GM19467 (cell line): ENCODE measurements around the gene TNS3.
"Not testable (repeated sequence)": the region's sequence is repeated elsewhere in the genome, so short reads cannot be mapped to it uniquely, and the experiment has no call there.

Experiments used
- ATAC-seq: cut with Tn5 transposase; IDR thresholded peaks from one replicate; pipeline ENCODE4 v1.9.1; 2021; ENCODE audit warnings: mild to moderate bottlenecking, moderate library complexity; ENCODE audit not compliant: unreplicated experiment

The TNS3 gene

DNA sequence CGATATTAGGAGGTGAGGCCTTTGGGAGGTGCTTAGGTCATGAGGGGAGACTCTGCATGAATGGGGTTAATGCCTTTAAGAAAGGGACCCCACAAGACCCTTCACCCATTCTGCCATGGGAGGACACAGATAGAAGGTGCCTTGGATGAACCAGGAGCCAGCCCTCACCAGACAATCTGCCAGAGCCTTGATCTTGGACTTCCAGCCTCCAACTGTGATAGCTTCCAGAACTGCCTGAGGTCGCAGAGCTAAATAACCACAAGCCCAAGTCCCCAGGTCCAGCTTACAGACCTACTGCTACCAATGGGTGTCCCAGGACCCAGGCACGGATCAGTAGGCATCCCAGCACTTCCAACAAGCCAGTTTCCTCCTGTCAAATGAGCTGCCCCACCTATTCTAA is 37.5 kb downstream of the TNS3 start:
- ATAC-seq: no peak

DNA sequence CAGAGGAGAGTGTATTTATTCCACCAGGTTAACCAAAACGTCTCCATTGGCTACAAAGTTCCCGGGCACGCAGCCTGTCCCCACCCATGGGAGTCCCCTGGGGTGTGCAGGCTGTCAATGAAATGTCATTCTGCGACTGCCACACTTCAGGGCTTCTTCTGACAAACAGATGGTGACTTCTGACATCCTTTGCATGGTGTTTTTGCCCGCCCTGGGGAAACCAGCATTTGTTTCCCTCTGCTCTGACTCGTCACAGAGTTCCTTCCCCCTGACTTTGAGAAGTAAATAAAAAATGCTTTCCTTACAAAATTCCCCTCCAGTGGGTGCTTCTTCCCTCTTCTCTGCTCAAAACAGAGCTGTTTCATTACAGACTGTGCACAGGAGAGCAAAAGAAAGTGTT is 38.2 kb downstream of the TNS3 start:
- ATAC-seq: no peak

DNA sequence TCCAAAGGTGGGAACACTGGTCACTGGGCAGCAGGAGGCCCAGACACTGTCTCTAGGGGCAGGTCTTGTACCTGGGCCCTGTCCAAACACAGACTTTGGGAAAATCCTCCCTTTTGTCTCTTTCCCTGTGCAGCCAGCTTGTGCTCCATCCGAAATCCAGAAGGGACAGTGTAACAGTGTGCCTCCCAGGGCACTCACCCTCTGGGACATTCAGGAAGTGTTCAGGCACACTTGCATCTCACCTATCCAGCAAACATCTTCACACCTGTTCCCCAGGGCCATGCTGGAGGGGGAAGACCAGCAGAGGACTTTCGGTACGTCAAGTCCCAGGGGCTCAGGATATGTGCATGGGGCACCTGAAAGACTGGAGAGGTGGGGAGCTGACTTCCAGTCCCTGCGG is 38.9 kb downstream of the TNS3 start:
- no peak for ATAC-seq

DNA sequence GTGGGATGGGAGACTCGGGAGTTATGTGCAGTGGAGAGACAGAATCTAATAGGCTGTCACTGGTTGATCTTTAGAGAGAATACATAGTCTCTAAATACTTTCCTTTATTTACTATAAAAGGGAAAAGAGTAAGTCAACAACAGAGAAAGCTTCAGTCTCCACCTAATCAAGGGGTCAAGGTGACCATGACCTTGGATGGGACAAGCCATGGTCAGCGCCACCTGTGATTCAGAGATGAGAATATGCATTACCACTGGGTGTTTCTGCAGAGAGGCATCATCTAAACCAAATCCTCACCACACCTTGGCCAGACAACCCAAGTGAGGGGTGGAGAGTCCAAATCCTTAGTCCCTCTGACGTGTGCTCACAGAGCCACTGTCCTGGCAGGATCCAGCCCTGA is 39.9 kb downstream of the TNS3 start:
- no peak for ATAC-seq

DNA sequence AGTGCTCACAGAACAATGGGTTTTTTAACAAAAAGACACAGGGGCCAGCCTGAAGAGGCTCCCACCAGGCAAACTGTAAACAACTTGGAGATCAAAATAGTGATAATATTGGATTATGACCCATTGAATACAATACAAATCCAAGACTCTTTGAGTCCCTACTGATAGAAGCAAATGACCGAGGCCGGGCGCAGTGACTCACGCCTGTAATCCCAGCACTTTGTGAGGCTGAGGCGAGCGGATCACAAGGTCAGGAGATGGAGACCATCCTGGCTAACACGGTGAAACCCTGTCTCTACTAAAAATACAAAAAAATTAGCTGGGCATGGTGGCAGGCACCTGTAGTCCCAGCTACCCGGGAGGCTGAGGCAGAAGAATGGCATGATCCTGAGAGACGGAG is 40.4 kb downstream of the TNS3 start:
- ATAC-seq: not testable (repeated sequence)

DNA sequence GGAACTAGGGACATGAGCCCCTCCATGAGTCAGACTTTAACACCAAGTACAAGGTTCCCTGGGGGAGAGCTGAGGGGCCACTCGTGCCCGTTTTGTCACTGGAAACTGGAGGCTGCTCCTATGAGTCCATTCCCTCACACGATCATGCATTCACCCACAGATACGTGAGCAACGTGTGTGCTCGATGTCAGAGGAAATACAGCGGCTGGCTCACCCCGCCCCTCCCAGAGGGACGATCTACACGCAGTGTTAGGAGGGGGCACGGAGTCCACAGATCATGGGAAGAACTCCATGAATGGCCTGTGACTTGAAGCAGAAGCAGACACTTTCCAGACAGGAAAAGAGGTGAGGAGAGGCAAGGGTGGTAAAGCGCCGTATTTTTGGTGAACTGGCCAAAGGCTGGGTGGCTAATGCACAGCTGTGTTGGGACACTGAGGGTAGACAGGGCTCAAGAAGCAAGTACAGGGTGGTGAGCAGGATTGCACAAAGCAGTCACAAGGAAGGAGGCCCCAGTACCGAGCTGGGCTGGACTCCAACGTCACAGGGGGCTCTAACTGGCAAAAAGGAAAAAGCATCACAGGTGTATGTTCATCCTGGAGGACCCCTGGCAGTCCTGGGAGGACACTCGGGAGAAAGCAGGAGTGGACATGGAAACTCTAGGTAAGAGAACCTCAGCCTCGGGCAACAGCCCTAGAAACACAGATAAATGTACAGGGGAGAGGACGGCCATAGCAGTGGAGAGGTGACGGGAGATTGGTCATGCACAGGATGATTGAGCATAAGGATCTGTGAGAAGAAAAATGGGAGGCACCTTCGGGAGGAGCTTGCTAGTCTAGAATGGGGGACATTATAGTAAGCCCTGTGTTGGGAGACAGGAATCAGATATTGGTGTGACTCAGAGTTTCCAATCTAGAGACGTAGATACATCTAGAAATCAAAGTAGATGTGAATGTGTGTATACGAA is 41.2 kb downstream of the TNS3 start:
- no peak for ATAC-seq

DNA sequence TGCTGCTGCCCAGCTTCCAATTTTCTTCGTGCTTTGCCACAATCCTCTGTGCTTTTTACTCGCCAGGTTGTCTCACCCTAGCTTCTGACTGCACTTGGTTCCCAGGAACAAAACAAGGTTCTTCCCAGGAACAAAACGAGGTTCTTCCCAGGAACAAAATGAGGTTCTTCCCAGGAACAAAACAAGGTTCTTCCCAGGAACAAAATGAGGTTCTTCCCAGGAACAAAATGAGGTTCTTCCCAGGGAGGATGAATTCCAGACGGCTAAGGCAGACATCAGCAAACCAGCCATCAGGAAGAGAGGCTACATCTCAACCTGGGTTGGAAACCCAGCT is 41.9 kb downstream of the TNS3 start:
- ATAC-seq: no peak

DNA sequence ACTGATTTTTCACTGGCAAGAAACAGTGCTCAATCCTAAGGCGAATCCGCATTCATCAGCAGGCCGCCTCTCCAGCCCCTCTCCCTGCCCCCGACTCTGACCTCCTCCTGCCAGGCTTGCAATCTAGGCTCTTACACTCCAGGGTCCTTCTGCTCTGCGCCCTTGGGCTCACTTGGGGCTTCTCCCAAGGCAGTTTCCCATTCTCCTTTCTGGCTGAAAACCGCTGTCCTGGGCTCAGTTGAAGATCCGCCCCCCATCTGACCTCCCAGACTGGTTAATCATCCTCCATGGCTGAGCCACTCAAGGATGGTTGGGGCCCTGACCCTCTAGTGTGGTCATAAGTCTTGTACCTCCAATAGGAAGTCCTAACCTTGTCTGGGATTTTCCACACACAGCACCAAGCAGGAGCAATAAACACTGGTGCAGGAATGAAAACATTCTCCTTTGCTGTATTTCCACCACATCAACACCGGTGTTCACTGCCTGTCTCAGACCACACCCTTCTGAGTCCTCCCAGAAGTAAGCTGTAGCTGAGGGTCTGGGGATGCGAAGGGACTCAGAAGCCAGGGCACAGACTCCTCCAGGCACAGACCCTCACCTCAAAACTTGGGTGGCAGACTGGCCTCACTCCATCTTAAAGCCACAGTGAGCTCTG is 42.4 kb downstream of the TNS3 start:
- no peak for ATAC-seq

DNA sequence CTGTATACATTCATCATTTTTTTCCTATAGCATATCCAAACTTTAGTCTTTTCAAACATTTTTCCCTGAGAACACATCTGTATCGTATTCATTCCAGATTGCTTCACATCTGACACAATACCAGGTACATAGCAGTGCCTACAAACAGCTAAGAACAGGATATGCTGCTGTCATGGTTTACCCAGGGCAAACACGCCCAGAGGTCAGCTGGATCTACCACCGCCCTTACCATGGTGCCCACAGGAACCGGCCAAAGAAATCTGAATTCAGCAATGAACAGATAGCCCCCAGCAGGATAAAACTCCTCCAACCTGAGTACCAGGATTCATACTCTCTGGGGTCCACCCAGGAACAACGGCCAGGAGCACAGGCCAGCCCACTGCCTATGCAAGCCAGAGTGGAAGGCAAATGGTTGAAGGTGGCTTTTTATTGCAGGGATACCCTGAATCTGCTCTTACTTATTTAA is 43.0 kb downstream of the TNS3 start:
- no peak for ATAC-seq

DNA sequence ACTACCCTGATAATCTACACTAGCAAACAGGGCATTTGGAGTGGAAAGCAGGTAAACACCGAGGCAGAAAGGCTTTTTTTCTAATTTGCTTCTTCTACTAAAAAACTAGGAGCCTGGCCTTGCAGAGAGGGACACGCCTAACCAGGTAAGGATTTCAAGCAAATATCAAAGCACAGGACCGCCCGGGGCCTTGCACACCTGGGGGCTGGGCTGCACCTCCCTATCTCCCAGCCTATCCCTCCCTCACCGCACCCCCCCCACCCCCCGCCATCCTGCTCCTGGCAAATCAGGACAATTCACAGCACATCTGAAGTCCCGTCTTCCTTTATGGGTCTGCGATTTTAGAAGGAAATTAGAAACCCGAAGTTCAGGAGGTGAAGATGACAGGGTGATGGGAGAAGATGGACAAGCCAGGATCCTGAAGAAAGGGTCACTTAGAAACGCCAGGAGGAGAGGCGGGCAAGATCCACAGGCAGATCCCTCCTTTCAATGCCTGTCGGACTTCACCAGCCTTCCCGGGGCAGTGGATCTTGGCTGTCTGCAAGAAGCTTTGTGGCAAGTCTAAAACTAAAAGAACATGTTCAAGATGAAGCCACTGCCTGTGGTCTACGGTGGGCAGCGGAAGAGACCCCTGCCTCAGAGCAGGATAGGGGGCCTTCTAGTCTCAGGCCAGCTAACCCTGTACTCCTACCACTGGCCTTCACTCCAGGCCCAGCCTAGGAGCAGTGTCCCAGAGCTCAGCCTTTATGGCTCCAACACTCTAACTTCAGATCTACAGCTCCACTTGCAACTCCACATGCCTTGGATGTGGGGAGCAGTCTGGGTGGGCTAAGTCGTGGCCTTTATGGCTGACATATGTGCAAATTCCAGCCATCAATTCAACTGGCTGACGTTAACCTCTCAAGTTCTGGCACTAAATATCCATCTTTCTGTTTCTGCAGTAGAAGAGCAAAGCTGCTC is 43.9 kb downstream of the TNS3 start:
- ATAC-seq: no peak

DNA sequence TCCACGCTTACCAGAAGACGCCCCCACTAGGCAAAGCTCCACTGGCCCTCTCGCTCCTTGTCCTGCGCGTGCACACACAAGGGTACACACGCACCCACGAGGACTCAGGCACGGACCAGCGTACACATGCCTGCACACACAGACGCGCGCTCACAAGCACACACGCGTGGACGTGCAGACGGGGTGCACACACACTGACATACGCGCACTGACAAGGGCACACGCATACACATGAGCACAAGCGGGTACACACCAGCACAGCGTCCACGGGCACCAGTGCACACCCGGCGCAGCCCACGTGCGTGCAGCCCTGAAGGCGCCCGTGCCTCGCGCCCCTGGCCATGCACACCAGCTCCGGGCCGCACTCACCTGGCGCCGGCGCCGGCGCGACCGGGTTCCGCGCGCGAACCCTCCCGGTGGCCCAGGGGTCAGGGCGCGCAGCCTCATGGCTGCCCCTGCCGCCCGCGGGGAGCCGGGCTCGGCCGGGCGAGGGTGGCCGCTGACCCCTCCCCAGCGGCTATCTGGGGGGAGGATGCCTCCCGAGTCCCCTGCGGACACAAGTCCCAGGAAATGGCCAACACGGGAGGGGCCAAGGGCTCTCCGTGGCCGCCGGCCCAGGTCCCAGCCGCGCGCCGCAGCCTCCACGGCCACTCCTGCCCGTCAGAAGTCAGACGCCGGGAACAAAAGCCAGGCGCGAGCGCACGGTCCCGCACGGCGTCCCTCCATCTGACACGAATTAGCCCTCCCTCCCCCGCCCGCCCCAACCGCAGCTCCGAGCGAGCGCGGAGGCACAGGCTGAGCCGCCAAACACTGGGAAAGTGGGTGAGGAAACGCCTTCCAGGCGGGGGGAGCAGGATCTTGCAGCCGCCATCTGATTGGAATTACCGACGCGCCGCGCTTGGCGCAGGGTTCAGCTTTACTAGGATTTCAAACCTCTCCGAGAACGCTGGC is 45.0 kb downstream of the TNS3 start:
- no peak for ATAC-seq

DNA sequence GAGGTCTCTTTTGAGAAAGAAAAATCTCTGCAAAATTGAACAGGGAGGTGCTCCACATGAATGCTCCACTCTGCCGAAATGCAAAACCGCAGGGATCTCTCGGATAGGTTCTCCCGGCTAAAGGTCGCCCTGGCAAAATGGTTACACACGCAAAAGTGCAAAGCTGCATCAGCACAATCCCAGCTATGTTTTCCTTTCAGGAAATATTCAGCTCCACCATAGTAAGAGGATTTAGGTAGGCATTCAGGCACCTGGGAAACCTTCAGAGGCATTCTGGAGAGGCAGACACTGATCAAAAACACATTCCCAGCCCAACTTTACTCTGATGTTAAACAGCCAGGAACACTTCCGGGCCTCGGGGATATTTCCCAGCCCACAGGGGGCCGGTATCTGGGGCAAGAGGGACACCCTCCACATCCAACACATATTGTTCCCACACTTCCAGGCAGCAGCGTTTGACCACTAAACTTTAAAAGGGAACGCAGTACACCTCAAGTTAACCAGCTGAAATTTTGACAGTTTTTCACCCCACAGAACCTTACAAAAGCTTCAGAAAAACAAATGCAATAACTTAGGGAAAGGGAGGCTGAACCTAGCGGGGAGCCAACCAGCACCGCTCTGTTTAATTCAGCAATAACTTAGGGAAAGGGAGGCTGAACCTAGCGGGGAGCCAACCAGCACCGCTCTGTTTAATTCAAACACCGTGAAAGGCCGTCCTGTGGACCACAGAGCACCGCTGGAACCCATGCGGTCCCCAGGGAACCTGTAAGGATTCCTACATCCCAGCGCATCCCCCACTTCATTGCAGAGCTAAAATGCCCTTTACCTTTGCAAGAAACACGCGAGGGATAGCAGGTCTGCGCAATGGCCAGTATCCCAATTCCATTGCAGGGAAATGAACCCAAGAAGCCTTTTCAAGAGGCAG is 45.9 kb downstream of the TNS3 start:
- ATAC-seq: no peak

DNA sequence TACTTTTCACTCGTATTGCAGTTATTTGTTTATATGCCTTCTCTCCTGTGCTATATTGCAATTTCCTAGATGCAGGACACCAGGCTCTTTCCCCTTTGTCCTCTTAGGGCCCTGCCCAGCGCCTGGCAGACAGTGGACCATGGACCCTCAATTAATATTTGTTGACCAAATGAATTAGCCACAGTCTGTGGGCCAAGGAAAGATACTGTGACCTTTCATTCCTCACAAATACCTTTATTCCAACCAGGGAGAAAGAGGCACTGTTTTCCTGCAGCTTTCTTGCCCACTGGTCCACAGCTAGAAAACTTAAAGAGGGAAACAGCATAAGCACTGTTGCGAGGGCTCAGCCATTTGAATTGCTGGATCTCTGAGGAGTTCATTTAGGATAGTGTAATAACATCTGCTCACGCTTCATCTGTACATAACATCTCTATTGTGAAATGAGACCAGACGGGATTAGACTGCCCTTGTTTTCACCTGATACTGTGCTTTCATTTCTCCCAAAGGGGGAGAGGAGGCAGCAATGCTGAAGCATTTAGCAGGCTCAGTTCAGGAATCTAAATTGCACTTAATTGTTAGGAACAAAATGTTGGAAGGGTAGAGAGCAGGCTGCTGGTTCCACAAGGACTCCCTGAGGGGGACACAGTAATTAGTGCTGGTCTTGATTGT is 46.7 kb downstream of the TNS3 start:
- no peak for ATAC-seq

DNA sequence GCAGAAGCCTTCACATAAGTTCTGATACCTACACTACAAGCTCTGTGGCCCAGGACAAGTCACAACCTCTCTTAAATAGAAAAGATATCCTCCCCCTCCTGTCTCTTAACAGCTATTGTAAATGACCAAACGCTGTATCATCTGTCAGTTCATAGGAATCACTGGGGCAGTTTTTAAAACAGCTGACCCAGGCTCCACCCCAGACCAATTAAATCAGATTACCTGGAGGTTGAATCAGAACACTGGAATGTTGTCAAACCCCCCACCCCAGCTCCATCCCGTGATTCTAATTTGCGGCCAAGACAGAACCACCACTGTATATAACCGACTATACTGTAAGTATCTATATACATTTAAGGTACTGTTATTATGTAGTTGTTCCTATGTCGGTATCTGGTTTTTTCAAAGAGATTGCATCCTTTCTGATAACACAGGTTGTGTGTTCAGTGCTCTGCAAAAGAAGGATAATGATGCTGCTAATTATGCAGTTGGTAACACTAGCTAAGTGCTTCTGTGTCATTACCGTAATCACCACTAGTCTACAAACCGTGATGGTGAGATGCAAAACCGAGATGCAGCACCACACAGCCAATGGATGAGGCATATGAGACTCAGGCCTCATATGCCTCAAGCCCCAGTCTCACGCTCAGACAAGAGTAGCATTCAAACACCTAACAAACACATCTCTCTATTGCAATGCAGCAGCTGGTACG is 47.4 kb downstream of the TNS3 start:
- no peak for ATAC-seq

DNA sequence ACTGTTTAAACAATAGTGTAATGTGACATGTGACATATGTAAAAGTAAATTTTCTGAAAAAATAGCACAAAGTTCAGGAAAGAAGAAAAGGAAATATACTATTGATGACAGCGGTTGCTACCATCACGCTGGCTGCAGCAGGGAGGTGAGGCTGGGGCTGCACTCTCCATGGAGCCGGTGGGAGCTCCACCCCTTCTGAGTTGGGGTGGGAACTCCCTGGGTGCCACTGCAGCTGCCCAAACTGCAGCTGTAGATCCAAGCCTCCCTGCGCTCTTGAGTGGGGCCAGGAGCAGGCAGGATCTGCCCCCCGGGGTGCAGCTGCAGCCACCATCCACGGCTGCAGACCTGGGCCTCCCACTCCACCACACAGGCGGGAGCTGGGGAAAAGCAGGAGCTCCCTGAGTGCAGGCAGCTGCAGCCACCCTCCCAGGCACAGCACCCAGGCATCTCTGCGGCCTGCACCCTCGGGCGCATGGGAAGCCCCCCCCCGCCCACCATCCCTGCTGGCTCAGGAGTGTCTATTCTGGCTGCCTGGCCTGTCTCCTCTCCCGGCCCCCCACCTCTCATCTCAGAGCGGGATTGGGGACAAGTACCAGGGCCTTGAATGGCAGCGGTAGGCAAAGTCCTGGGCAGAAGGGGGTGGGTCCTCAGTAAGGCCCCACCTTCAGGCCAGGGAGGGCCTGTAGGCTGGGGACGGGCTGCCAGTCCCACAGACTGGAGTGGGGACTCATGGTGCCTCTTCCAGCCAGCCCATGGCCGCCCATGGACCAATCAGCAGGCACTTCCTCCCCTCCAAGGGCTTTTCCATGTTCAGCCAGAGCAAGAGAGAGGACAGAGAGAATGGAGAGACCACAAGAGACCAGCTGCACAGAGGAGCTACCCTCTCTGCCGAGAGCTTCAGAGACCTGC is 50.1 kb downstream of the TNS3 start:
- ATAC-seq: no peak

DNA sequence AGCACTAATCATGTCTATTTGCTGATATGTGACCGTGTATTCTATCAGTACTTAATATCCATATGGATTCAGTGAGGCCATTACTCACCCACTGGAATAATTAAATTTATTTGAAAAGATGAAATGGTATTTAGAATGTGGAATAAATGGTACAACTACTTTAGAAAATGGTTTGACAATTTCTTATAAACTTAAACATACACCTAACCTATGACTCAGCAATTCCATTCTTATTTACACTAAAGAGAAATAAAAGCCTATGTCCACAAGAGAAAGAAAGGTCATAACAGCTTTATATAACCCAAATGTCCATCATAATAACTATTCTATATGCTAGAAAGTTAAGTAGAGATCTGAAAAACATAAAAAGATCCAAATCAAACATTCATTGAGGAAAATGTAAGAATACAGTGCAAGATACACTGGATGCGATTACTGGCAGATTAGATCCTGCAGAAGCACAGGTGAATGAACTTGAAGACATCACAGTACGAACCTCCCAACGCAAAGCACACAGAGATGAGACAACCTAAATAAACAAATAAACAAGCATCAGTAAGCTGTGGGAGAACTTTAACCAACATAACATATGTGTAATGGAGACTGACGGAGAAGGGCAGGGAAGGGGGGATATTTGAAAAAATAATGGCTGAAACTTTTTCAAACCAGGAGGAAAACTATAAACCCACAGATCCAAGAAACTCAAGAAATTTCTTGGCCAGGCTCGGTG is 51.9 kb downstream of the TNS3 start:
- ATAC-seq: no peak
